IPS-NIHi7 (cell line): ENCODE measurements around the gene VPS8.
"Not testable (repeated sequence)": the region's sequence is repeated elsewhere in the genome, so short reads cannot be mapped to it uniquely, and the experiment has no call there.

Experiments used
- DNase-seq: peaks from one replicate; pipeline ENCODE4 v3.0.0; 2012; ENCODE audit warnings: mixed read lengths; ENCODE audit errors: extremely low spot score

Gene VPS8

DNA sequence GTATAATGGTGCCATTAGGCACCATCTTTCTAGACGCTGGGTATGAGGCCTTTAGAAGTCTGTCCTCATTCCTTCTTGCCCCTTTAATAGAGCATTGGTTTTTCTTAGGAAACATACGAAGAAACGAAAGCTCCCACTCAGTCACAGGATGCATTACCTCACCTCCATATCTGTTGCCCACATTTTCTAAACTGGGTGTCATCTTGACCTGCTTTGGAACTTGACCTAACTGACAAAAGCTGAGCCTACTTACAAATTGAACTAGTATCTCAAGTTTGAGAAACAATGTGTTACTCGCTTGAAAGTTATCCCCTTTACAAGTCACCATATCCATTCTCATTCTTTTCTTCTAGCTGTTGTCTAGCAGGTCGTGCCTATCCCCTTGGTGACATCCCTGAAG is 102.7 kb downstream of the VPS8 start:
- DNase-seq: no peak

GRCh38 chr3:184918750-184919149 is 106.8 kb downstream of the VPS8 start:
- DNase-seq: no peak

GRCh38 chr3:184919651-184920050 is 107.7 kb downstream of the VPS8 start:
- DNase-seq: no peak

DNA sequence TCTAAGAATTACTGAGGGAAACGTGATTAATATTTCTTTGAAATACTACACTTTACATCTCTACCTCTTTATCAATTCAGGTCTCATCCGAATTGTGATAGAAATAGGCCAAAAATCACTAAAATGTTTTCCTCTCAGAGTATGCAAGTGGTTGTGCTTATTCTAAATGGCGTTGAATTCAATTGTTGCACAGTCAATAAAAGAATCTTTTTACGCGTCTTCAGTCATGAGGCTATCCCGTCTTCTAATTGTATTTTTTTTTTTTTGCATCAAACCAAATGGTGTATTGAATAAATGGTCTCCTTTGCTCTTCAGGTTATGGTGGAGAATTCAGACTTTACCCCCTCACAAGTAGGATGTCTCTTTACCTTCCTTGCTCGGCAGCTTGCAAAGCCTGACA is 112.6 kb downstream of the VPS8 start:
- no peak for DNase-seq

- no peak for DNase-seq
These were observed 115.9 kb downstream of the VPS8 start for GRCh38 chr3:184927796-184928315.

DNA sequence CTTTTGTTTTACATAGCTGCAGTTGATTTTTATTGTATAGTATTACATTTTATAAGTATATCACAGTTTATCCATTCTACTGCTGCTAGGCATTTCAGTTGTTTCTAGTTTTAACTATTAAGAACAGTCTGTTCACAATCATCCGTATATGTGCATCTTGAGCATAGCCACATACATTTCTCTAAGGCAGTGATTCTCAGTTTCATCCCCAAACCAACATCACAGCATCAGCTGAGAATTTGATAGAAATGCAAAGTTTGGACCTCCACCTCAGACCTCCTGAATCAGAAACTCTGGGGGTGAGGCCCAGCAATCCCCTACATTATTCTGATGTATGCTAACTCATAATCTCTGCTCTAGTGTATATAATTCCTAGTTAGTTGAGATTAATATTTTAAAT is 120.8 kb downstream of the VPS8 start:
- no peak for DNase-seq

GRCh38 chr3:184937611-184938010 is 125.6 kb downstream of the VPS8 start:
- DNase-seq: no peak

GRCh38 chr3:184941408-184941807 is 129.4 kb downstream of the VPS8 start:
- peak; percentile 26 for DNase-seq

DNA sequence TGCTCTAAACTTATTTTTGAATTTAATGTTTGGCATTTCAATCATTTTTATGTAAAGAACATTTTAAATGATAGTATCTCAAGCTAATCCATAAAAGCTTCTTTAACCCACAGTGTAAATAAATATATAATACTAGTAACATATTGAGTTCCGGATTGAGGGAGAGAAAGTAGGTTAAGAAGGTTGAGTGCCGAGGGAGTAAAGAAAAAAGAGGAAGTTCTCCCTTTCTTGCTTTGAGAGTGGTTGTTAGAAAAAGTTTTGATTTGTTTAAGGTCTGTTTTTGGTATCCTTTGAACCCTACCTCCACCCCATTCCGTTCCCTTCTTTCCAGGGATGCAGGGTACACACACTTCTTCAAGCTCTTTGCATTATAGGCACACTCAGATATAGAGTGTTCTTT is 130.8 kb downstream of the VPS8 start:
- no peak for DNase-seq

GRCh38 chr3:184944241-184944640 is 132.3 kb downstream of the VPS8 start:
- DNase-seq: no peak

DNA sequence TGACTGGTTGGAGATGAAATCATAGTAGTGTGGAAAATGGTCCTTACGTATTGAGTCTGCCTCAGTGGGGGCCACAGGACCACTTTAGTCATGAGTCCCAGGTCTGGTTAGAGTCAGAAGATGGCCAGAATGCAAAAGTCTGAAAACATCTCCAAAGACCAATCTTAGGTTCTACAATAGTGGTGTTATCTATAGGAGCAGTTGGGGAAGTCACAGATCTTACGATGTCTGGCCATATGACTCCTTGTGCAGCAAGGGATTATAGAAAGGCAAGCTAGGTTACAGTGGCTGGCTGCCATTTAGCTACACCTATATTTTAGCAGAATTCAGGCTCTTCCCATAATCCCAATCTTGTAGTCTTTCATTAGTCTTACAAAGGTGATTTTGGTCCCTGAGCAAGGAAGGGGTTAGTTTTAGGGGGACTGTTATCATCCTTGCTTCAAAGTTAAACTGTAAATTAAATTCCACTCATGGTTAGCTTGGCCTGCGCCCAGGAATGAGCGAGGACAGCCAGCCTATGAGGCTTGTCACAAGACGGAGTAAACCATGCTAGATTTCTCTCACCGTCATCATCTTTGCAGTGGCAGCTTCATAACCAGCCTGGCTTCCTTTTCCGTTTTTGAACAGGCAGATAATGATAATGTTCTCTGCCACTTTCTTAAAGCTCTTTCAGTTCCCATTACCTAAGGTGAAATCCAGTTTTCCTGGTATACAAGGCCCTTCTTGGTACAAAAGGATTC is 134.1 kb downstream of the VPS8 start:
- DNase-seq: no peak

DNA sequence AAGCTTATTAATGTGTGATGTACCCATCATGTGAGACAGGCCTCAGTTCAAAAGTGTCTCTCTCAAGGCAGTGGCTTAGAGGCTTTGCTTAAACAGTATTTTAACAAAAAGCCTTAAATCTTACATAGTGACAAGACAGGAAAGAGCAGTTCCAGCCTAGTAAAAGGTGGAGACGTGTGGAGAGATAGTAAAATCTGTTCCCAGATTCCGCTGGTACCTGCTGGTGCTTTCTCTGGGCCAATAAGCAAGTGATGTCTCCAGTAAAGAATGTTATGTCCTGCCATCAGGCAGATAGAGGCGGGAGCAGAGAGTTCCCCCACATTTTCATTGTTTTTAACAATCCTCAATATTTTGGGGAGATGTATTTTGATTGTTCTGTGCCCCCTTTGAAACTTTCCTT is 135.0 kb downstream of the VPS8 start:
- DNase-seq: no peak

DNA sequence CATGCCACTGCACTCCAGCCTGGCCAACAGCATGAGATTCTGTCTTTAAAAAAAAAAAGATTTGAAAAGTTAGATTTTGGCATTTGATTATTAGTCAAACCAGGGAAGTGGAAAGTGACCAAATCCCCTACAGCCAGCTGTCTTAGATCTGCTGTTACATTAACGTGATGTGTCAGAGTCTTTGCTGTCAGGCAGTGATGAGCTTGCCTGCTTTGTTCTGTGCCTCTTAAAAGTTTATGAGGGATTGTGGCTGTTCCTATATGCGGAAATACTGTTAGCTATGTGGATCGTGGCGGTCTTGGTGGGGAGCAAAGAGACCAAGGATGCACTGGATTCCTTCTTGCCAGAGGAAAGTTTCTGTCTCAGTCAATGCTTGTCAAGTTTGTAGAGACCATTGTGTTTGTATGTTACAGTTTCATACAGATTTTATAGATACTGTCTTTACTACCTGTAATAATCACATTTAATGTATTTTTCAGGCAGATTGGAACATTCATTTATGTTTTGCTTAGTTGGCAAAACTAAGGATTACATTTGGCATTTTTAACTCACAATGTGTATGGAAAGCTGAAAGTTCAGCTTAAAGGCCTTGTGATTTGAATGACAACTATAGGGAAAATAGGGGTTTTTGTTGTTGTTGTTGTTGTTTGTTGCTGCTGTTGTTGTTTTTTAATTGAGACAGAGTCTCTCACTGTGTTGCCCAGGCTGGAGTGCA is 137.4 kb downstream of the VPS8 start:
- DNase-seq: no peak

DNA sequence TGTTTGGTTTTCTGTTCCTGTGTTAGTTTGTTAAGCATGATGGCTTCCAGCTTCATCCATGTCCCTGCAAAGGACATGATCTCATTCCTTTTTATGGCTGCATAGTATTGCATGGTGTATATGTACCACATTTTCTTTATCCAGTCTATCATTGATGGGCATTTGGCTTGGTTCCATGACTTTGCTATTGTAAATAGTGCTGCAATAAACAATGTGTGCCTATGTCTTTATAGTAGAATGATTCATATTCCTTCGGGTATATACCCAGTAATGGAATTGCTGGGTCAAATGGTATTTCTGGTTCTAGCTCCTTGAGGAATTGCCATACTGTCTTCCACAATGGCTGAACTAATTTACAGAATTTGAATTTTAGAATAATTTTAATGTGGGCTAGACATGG is 138.8 kb downstream of the VPS8 start:
- DNase-seq: not testable (repeated sequence)

DNA sequence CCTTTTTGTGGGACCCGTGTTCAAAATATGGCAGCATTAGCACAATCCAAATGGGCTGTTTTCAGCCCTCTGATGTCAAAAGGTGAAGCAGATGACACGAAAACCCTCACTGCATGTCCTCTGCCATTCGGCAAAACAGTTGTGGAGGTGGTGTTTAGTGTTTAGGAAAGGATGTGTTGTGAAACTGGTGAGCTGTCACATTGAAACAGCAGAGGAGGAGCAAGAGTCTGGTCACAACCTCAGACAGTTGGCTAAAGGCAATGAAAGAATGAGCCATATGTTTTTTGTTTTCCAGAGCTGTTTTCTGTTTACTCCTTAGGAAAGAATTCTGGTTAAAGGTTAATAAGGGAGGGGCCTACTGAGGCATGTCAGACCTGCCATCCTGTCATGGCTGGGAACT is 140.7 kb downstream of the VPS8 start:
- no peak for DNase-seq

GRCh38 chr3:184953401-184953800 is 141.4 kb downstream of the VPS8 start:
- no peak for DNase-seq

GRCh38 chr3:184954251-184954650 is 142.3 kb downstream of the VPS8 start:
- no peak for DNase-seq

- DNase-seq: not testable (repeated sequence)
These were observed 142.9 kb downstream of the VPS8 start for GRCh38 chr3:184954851-184955250.

GRCh38 chr3:184965639-184966430 is 153.9 kb downstream of the VPS8 start:
- no peak for DNase-seq

GRCh38 chr3:184968115-184968514 is 156.1 kb downstream of the VPS8 start:
- no peak for DNase-seq

- no peak for DNase-seq
These were observed 158.2 kb downstream of the VPS8 start for GRCh38 chr3:184970186-184970585.

GRCh38 chr3:184977796-184978195 is 165.8 kb downstream of the VPS8 start:
- DNase-seq: no peak
